ENCODE data around the gene TCP1. TPM values are rescaled to one million over a fixed set of nuclear protein-coding genes. Genes with fewer than 3 reads are reported as not detected.
"Not testable (repeated sequence)": the region's sequence is repeated elsewhere in the genome, so short reads cannot be mapped to it uniquely, and the experiment has no call there.

The TCP1 gene
- total RNA-seq, 1 donor from 2014 or later: 167 TPM

DNA sequence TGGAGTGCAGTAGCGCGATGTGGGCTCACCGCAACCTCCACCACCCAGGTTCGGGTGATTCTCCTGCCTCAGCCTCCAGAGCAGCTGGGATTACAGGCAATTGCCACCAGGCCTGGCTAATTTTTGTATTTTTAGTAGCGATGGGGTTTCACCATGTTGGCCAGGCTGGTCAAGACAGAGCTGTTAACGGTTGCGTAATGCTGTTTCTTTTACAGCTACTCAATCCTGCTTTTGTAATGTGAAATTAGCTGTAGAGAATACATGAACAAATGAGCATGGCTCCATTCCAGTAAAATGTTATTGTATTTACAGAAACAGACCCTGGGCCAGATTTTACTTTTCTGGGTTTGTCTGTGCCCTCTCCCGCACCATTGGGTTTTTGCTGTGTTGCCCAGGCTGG is 12.5 kb upstream of the TCP1 start:
- Mint-ChIP-seq H3K27me3 (ENCODE audit: unreplicated experiment) (no peaks in the 10 kb centered on the region), H3K4me1 (ENCODE audit: unreplicated experiment) (no peaks in the 10 kb centered on the region), H3K36me3 (ENCODE audit: unreplicated experiment) (peaks cover 19% of the 10 kb centered on the region), H3K4me3 (ENCODE audit: unreplicated experiment) (no peak overlapping the region), H3K27ac (ENCODE audit: unreplicated experiment) (no peak overlapping the region), H3K9me3 (ENCODE audit: unreplicated experiment) (no peaks in the 10 kb centered on the region)
- TF ChIP-seq, protein P1, sequence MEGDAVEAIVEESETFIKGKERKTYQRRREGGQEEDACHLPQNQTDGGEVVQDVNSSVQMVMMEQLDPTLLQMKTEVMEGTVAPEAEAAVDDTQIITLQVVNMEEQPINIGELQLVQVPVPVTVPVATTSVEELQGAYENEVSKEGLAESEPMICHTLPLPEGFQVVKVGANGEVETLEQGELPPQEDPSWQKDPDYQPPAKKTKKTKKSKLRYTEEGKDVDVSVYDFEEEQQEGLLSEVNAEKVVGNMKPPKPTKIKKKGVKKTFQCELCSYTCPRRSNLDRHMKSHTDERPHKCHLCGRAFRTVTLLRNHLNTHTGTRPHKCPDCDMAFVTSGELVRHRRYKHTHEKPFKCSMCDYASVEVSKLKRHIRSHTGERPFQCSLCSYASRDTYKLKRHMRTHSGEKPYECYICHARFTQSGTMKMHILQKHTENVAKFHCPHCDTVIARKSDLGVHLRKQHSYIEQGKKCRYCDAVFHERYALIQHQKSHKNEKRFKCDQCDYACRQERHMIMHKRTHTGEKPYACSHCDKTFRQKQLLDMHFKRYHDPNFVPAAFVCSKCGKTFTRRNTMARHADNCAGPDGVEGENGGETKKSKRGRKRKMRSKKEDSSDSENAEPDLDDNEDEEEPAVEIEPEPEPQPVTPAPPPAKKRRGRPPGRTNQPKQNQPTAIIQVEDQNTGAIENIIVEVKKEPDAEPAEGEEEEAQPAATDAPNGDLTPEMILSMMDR (IDR thresholded peaks at IDR 0.05): no peak
- DNase-seq (ENCODE audit: extremely low spot score, unreplicated experiment): no peak

DNA sequence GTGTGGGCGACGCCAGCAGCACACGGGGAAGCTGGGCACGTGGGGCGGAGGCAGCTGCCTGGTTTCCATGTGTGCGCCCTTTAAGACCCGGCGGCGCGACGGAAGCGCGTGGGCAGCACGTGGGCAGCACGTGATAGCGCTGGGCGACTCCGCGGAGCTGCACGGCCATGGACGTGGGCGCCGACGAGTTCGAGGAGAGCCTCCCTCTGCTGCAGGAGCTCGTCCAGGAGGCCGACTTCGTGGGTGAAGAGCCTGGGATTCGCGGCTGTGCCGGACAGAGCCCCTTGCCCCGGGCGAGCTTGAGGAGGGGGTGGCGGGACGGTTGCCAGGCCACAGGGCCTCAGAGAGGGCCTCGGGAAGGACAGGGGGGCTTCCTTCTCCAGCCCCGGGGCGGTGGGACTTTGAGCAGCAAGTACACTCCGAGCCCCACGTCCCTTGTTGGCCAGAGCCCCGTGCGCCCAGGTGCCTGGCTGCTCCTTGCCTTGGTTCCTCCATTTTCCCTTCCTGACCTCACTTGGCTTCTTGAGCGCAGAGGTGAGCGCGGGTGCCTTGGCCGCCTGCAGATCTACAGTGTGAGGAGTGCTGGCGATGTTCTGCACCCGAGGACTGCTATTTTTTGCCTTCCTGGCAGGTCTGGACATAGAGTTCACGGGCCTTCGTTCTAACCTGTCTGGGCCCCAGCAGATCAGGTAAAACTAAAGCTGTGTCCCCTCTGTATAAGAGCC is 10.9 kb upstream of the TCP1 start, which contains the start of gene PNLDC1:
Gene PNLDC1 (plus strand): TSS at position 136 of the 725 bp plus-strand sequence. CDS start 32 bp downstream, at position 168.
- Mint-ChIP-seq H3K36me3 (ENCODE audit: unreplicated experiment) (peaks cover 21% of the 10 kb centered on the region), H3K9me3 (ENCODE audit: unreplicated experiment) (no peaks in the 10 kb centered on the region), H3K27ac (ENCODE audit: unreplicated experiment) (no peak within 1 kb of the TSS), H3K4me1 (ENCODE audit: unreplicated experiment) (no peaks in the 10 kb centered on the region), H3K27me3 (ENCODE audit: unreplicated experiment) (no peaks in the 10 kb centered on the region), H3K4me3 (ENCODE audit: unreplicated experiment) (no peak within 1 kb of the TSS)
- TF ChIP-seq, protein P1 (IDR thresholded peaks at IDR 0.05): no peak
- DNase-seq (ENCODE audit: extremely low spot score, unreplicated experiment): no peak

- H3K27me3 Mint-ChIP-seq (ENCODE audit: unreplicated experiment): no peaks in the 10 kb centered on the region
- no peak for DNase-seq (ENCODE audit: extremely low spot score, unreplicated experiment)
- TF ChIP-seq, protein P1 (IDR thresholded peaks at IDR 0.05): no peak
- H3K27ac Mint-ChIP-seq (ENCODE audit: unreplicated experiment): no peak overlapping the region
- H3K9me3 Mint-ChIP-seq (ENCODE audit: unreplicated experiment): no peaks in the 10 kb centered on the region
- H3K36me3 Mint-ChIP-seq (ENCODE audit: unreplicated experiment): peaks cover 31% of the 10 kb centered on the region
- H3K4me3 Mint-ChIP-seq (ENCODE audit: unreplicated experiment): no peak overlapping the region
- H3K4me1 Mint-ChIP-seq (ENCODE audit: unreplicated experiment): peaks cover 2% of the 10 kb centered on the region
Observed at GRCh38 chr6:159797554-159797953, 8.2 kb upstream of the TCP1 start.

DNA sequence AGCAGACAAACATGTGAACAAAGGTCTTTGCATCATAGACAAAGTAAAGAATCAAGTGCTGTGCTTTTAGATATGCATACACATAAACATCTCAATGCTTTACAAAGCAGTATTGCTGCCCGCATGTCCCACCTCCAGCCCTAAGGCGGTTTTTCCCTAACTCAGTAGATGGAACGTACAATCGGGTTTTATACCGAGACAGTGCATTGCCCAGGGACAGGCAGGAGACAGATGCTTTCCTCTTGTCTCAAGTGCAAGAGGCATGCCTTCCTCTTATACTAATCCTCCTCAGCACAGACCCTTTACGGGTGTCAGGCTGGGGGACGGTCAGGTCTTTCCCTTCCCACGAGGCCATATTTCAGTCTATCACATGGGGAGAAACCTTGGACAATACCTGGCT is 5.6 kb upstream of the TCP1 start:
- Mint-ChIP-seq H3K4me1 (ENCODE audit: unreplicated experiment) (peaks cover 18% of the 10 kb centered on the region), H3K36me3 (ENCODE audit: unreplicated experiment) (peaks cover 36% of the 10 kb centered on the region)
- DNase-seq (ENCODE audit: extremely low spot score, unreplicated experiment): not testable (repeated sequence)

DNA sequence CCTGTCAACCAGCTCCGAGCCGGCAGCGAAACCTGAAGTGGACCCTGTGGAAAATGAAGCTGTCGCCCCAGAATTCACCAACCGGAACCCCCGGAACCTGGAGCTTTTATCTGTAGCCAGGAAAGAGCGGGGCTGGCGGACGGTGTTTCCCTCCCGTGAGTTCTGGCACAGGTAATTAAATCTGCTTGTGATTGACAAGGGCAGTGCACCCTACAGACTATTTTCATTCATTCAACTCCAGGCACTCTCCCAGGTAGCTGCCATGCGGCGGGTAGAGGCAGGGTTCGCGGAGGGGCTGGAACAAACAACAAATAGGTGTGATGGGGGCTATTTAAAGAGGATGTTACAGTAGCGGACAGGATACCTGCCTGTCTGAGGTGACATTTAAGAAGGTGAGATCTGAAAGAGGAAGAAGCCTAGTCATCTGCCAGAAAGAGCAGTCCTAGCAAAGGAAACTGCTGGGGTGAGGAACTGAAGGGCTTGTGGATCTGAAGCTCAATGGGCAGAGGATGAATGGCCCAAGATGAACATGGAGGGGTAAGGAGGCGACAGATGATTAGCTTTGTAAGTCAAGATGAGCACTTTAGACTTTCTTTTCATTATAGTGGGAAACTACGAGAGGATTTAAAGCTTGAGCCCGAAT is 1.7 kb upstream of the TCP1 start:
- peaks cover 35% of the 10 kb centered on the region for H3K4me1 Mint-ChIP-seq (ENCODE audit: unreplicated experiment)
- H3K27ac Mint-ChIP-seq (ENCODE audit: unreplicated experiment): peak overlapping the region; percentile 99
- H3K9me3 Mint-ChIP-seq (ENCODE audit: unreplicated experiment): no peaks in the 10 kb centered on the region
- TF ChIP-seq, protein P1 (IDR thresholded peaks at IDR 0.05): no peak
- no peak for DNase-seq (ENCODE audit: extremely low spot score, unreplicated experiment)
- peaks cover 24% of the 10 kb centered on the region for H3K36me3 Mint-ChIP-seq (ENCODE audit: unreplicated experiment)
- H3K4me3 Mint-ChIP-seq (ENCODE audit: unreplicated experiment): peak overlapping the region; percentile 93
- no peaks in the 10 kb centered on the region for H3K27me3 Mint-ChIP-seq (ENCODE audit: unreplicated experiment)

More for the DNA sequence above, 5.6 kb upstream of the TCP1 start:
- not testable (repeated sequence) for H3K4me3 Mint-ChIP-seq (ENCODE audit: unreplicated experiment); H3K27ac Mint-ChIP-seq (ENCODE audit: unreplicated experiment); H3K27me3 Mint-ChIP-seq (ENCODE audit: unreplicated experiment); H3K9me3 Mint-ChIP-seq (ENCODE audit: unreplicated experiment)

All from osteocyte (in vitro differentiated cells).